K562 (cell line): ENCODE data around the gene NUBP2. TPM values are rescaled to one million over a fixed set of nuclear protein-coding genes. Genes with fewer than 3 reads are reported as not detected.

ENCODE experiments used
- BDP1 ChIP-seq: IDR thresholded peaks from 3 replicates; pipeline ENCODE4 v1.6.1; 2011; ENCODE audit not compliant: insufficient read length, insufficient read depth
- E2F5 ChIP-seq: sonication (generic); formaldehyde crosslinking; IDR thresholded peaks from 2 replicates; pipeline ENCODE4 v1.8.0; 2022; ENCODE audit warnings: mild to moderate bottlenecking, missing genetic modification reagents
- ERF ChIP-seq: fragments of 450-650 bp; formaldehyde crosslinking; IDR thresholded peaks from 2 replicates; pipeline ENCODE4 v1.4.0; 2020; ENCODE audit warnings: mild to moderate bottlenecking, mixed read lengths
- ETV5 ChIP-seq: sonication (generic); formaldehyde crosslinking; IDR thresholded peaks from 2 replicates; pipeline ENCODE4 v1.4.0; 2020; ENCODE audit warnings: low read depth, mild to moderate bottlenecking, missing genetic modification reagents
- GTF2F1 ChIP-seq: IDR thresholded peaks from 2 replicates; pipeline ENCODE4 v1.6.1; 2011; ENCODE audit warnings: low read depth, low read length, improper control_type of control experiment
- HMG20A ChIP-seq: fragments of 450-650 bp; formaldehyde crosslinking; conservative IDR thresholded peaks from 2 replicates; pipeline ENCODE4 v1.4.0; 2020; ENCODE audit warnings: mild to moderate bottlenecking, mixed read lengths
- IRF1 ChIP-seq: sonication (generic); formaldehyde crosslinking; IDR thresholded peaks from 2 replicates; pipeline ENCODE4 v1.8.0; 2022; ENCODE audit warnings: missing genetic modification reagents, mild to moderate bottlenecking, borderline replicate concordance
- MAFG ChIP-seq: fragments of 450-650 bp; conservative IDR thresholded peaks from 2 replicates; pipeline ENCODE4 v1.6.1; 2016; ENCODE audit warnings: missing genetic modification characterization, missing compliant biosample characterization
- MAFK ChIP-seq: IDR thresholded peaks from 2 replicates; pipeline ENCODE4 v1.6.1; 2011; ENCODE audit warnings: low read length, improper control_type of control experiment
- SLC30A9 ChIP-seq: fragments of 250-450 bp; sonication (Bioruptor Pico); IDR thresholded peaks from 2 replicates; pipeline ENCODE4 v1.8.0; 2022; ENCODE audit warnings: mild to moderate bottlenecking, moderate library complexity
- SMC3 ChIP-seq: conservative IDR thresholded peaks from 2 replicates; pipeline ENCODE4 v1.6.1; 2011; ENCODE audit warnings: low read depth, low read length, improper control_type of control experiment; ENCODE audit not compliant: insufficient read depth
- SUPT5H ChIP-seq: fragments of 450-650 bp; IDR thresholded peaks from 2 replicates; pipeline ENCODE4 v1.6.1; 2016
- TARDBP ChIP-seq: fragments of 450-650 bp; IDR thresholded peaks from 2 replicates; pipeline ENCODE4 v1.6.1; 2016
- TFAP4 ChIP-seq: sonication (generic); formaldehyde crosslinking; IDR thresholded peaks from 2 replicates; pipeline ENCODE4 v1.8.0; 2022; ENCODE audit warnings: missing genetic modification reagents, mild to moderate bottlenecking, moderate library complexity, borderline replicate concordance
- THRAP3 ChIP-seq: fragments of 450-650 bp; IDR thresholded peaks from 2 replicates; pipeline ENCODE4 v1.6.1; 2016; ENCODE audit warnings: mild to moderate bottlenecking, inconsistent platforms, borderline replicate concordance
- XRCC3 ChIP-seq: fragments of 450-650 bp; IDR thresholded peaks from 2 replicates; pipeline ENCODE4 v1.6.1; 2017; ENCODE audit warnings: mild to moderate bottlenecking, moderate library complexity
- ZBTB43 ChIP-seq: sonication (generic); formaldehyde crosslinking; IDR thresholded peaks from 2 replicates; pipeline ENCODE4 v1.8.0; 2023; ENCODE audit warnings: mild to moderate bottlenecking, missing genetic modification reagents
- ZNF551 ChIP-seq: fragments of 250-450 bp; sonication (Bioruptor Pico); IDR thresholded peaks from 2 replicates; pipeline ENCODE4 v1.5.0; 2021; ENCODE audit warnings: mild to moderate bottlenecking, moderate library complexity
- ZNF644 ChIP-seq: fragments of 200-800 bp; sonication (Bioruptor generic); IDR thresholded peaks from 2 replicates; pipeline ENCODE4 v1.6.1; 2016; ENCODE audit warnings: low read depth, missing genetic modification characterization, missing compliant biosample characterization
- polyA plus RNA-seq, 8 experiments: library from polyadenylated mRNA; depleted of rRNA in 4 of 8; stranded (reverse) in 5 of 8; unstranded in 3 of 8; fragments of >200 nt; fragmentation: Nextera tagmentation in 2 of 8; fragmentation: Illumina TruSeq in 1 of 8; extraction: Ambion mirVana in 2 of 8; extraction: Trizol in 1 of 8; gene quantifications; 2 replicates each; pipeline versions ENCODE4 v1.2.1 to v1.2.3, GENCODE V29; 2011 to 2014; ENCODE audit warnings: inconsistent platforms in 1 of 8, missing spikeins in 1 of 8
- total RNA-seq, 7 experiments: library from RNA; depleted of rRNA in 6 of 7; stranded (reverse); fragments of >200 nt in 6 of 7; fragmentation: Illumina TruSeq in 2 of 7; extraction: Trizol in 2 of 7; gene quantifications; 2 replicates each; pipeline versions ENCODE4 v1.2.1 to v1.2.3, GENCODE V29; 2011 to 2021; ENCODE audit warnings: low replicate concordance in 1 of 7
- TF ChIP-seq, protein P1 (sequence below), 3 experiments: IDR thresholded peaks in 2 of 3; conservative IDR thresholded peaks in 1 of 3; 2 replicates each; pipeline ENCODE4 v1.5.1; 2011 to 2012; ENCODE audit warnings: low read length in 3 of 3, mild to moderate bottlenecking in 3 of 3, control low read depth in 2 of 3, improper control_type of control experiment in 1 of 3, inconsistent platforms in 1 of 3, low read depth in 1 of 3, mixed read lengths in 1 of 3, moderate library complexity in 1 of 3; ENCODE audit not compliant: insufficient read depth in 2 of 3
- TF ChIP-seq, protein P2 (sequence below): sonication (generic); formaldehyde crosslinking; IDR thresholded peaks from 2 replicates; pipeline ENCODE4 v1.8.0; 2022; ENCODE audit warnings: mild to moderate bottlenecking, low read depth, missing genetic modification reagents

The NUBP2 gene
- total and polyA plus RNA-seq, 9 of the 15 experiments (the other 6 are each of a cell fraction or from before 2014, with no cell fraction given), result 1.8 to 115 (median 24.0) TPM

DNA sequence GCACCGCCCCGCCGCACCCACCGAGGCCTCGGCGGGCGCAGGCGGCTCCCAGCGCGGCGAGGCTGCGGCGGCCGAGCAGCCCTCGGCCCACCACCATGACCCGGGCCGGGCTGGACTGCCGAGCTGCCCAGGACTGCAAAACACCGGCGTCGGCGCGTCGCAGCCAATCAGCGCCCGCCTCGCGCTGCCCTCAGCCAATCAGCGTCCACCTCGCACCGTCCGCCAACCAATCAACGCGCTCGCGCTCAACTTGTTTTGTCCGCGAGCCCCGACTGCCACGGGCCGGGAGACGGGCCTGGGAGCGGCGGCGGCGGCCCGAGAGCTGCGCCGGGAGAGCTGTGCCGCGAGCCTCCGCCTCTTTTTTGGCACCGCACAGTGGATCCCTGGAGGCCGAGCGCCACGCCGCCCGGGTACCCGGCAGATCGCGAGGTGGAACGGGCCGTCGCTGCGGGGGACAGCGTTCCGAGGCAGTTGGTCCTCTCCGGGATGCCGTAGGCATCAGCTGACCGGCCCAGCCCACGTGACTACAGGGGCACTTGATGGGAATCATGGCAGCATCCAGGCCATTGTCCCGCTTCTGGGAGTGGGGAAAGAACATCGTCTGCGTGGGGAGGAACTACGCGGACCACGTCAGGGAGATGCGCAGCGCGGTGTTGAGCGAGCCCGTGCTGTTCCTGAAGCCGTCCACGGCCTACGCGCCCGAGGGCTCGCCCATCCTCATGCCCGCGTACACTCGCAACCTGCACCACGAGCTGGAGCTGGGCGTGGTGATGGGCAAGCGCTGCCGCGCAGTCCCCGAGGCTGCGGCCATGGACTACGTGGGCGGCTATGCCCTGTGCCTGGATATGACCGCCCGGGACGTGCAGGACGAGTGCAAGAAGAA, 44.2 kb downstream of the NUBP2 start, which contains the start of the genes FAHD1 and HAGH (continued):
- TF ChIP-seq, protein P1, sequence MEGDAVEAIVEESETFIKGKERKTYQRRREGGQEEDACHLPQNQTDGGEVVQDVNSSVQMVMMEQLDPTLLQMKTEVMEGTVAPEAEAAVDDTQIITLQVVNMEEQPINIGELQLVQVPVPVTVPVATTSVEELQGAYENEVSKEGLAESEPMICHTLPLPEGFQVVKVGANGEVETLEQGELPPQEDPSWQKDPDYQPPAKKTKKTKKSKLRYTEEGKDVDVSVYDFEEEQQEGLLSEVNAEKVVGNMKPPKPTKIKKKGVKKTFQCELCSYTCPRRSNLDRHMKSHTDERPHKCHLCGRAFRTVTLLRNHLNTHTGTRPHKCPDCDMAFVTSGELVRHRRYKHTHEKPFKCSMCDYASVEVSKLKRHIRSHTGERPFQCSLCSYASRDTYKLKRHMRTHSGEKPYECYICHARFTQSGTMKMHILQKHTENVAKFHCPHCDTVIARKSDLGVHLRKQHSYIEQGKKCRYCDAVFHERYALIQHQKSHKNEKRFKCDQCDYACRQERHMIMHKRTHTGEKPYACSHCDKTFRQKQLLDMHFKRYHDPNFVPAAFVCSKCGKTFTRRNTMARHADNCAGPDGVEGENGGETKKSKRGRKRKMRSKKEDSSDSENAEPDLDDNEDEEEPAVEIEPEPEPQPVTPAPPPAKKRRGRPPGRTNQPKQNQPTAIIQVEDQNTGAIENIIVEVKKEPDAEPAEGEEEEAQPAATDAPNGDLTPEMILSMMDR (IDR thresholded peaks at IDR 0.05 in 2 of 3, conservative IDR thresholded peaks at IDR 0.05 in 1 of 3; ENCODE audit: insufficient read depth in 2 of 3, low read depth in 1 of 3, low read length in 3 of 3), result no peak
- peak; percentile 100 for TF ChIP-seq TFAP4 (CRISPR knock-in tag)
- no peak for TF ChIP-seq HMG20A (CRISPR knock-in tag)
- TF ChIP-seq IRF1 (CRISPR knock-in tag), result no peak
- TF ChIP-seq ERF (CRISPR knock-in tag), result no peak
- peak; percentile 41; the same call in 1 of the 2 replicates for TF ChIP-seq ETV5 (CRISPR knock-in tag)
- no peak for TF ChIP-seq GTF2F1
- no peak for TF ChIP-seq ZNF644 (tag)
- TF ChIP-seq TARDBP, result peak; percentile 92
- peak; percentile 66 for TF ChIP-seq SUPT5H
- no peak for TF ChIP-seq MAFK
- TF ChIP-seq BDP1, result no peak
- TF ChIP-seq ZNF551 (CRISPR knock-in tag), result no peak
- TF ChIP-seq ZBTB43, result no peak
- 0 out of 2 replicates have a peak, but pooled peaks have one; percentile 84 for TF ChIP-seq E2F5 (CRISPR knock-in tag)
- no peak for TF ChIP-seq SMC3
- no peak for TF ChIP-seq THRAP3
- TF ChIP-seq SLC30A9, result no peak
- TF ChIP-seq, protein P2, sequence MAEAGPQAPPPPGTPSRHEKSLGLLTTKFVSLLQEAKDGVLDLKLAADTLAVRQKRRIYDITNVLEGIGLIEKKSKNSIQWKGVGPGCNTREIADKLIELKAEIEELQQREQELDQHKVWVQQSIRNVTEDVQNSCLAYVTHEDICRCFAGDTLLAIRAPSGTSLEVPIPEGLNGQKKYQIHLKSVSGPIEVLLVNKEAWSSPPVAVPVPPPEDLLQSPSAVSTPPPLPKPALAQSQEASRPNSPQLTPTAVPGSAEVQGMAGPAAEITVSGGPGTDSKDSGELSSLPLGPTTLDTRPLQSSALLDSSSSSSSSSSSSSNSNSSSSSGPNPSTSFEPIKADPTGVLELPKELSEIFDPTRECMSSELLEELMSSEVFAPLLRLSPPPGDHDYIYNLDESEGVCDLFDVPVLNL (CRISPR knock-in tag), result peak; percentile 61; the same call in 1 of the 2 replicates
- no peak for TF ChIP-seq XRCC3
- no peak for TF ChIP-seq MAFG (tag)
